Glutamatergic neuron (in vitro differentiated cells): ENCODE results near the gene TCEAL9. TPM values are rescaled to one million over a fixed set of nuclear protein-coding genes. Genes with fewer than 3 reads are reported as not detected.
"Not testable (repeated sequence)": the region's sequence is repeated elsewhere in the genome, so short reads cannot be mapped to it uniquely, and the experiment has no call there.

ENCODE experiments used
- DNase-seq: peaks from one replicate; pipeline ENCODE4 v3.0.0; 2022
- H3K27ac Mint-ChIP-seq: one replicate; pipeline ENCODE4 v1.8.0; 2020; ENCODE audit warnings: mild to moderate bottlenecking, mixed read lengths, inconsistent platforms; ENCODE audit not compliant: unreplicated experiment
- H3K27me3 Mint-ChIP-seq: one replicate; pipeline ENCODE4 v1.8.0; 2020; ENCODE audit warnings: mild to moderate bottlenecking, moderate library complexity, mixed read lengths, inconsistent platforms; ENCODE audit not compliant: unreplicated experiment
- H3K36me3 Mint-ChIP-seq: one replicate; pipeline ENCODE4 v1.8.0; 2020; ENCODE audit warnings: mild to moderate bottlenecking, mixed read lengths, inconsistent platforms; ENCODE audit not compliant: unreplicated experiment
- H3K4me1 Mint-ChIP-seq: one replicate; pipeline ENCODE4 v1.8.0; 2020; ENCODE audit warnings: mild to moderate bottlenecking, low read depth, mixed read lengths, inconsistent platforms; ENCODE audit not compliant: unreplicated experiment
- H3K4me3 Mint-ChIP-seq: one replicate; pipeline ENCODE4 v1.8.0; 2020; ENCODE audit warnings: mild to moderate bottlenecking, mixed read lengths, inconsistent platforms; ENCODE audit not compliant: unreplicated experiment
- H3K9me3 Mint-ChIP-seq: one replicate; pipeline ENCODE4 v1.8.0; 2020; ENCODE audit warnings: mild to moderate bottlenecking, moderate library complexity, mixed read lengths, inconsistent platforms; ENCODE audit not compliant: unreplicated experiment
- total RNA-seq: library from RNA; stranded (reverse); fragmentation: NEBNext Ultra II Directional; extraction: Animal tissue kit (Norgen Biotek cat#: 25700); gene quantifications from one replicate; pipeline ENCODE4 v1.2.1, GENCODE V29; 2021; ENCODE audit not compliant: unreplicated experiment
- TF ChIP-seq, protein P1 (sequence below): fragments of 200-600 bp; sonication (generic); IDR thresholded peaks from one replicate; pipeline ENCODE4 v1.5.0; 2021; ENCODE audit not compliant: partially characterized antibody, unreplicated experiment

The TCEAL9 gene
- total RNA-seq, 1 donor from 2014 or later = 27.0 TPM

DNA sequence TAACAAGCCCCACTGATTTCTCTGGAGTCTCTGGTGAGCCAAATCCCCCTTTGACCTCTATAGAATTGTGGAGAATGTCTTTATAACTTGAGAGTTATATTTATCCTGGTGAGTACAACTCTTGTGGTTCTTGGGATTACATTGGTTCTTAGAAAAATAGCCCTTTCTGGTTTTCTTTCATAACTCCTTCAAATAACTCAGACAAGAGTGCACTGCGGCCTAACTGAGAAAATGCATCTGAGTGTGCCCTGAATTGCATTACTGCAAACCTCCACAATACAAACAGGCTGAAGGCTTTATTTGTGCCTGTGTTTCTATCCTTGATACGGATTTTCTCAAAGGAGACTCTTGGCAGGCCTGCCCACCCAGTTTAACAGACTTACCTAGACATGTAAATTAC, 22.7 kb downstream of the TCEAL9 start:
- H3K27ac Mint-ChIP-seq = no peak overlapping the region
- TF ChIP-seq, protein P1, sequence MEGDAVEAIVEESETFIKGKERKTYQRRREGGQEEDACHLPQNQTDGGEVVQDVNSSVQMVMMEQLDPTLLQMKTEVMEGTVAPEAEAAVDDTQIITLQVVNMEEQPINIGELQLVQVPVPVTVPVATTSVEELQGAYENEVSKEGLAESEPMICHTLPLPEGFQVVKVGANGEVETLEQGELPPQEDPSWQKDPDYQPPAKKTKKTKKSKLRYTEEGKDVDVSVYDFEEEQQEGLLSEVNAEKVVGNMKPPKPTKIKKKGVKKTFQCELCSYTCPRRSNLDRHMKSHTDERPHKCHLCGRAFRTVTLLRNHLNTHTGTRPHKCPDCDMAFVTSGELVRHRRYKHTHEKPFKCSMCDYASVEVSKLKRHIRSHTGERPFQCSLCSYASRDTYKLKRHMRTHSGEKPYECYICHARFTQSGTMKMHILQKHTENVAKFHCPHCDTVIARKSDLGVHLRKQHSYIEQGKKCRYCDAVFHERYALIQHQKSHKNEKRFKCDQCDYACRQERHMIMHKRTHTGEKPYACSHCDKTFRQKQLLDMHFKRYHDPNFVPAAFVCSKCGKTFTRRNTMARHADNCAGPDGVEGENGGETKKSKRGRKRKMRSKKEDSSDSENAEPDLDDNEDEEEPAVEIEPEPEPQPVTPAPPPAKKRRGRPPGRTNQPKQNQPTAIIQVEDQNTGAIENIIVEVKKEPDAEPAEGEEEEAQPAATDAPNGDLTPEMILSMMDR = no peak
- H3K9me3 Mint-ChIP-seq = no peaks in the 10 kb centered on the region
- DNase-seq = no peak
- H3K4me1 Mint-ChIP-seq = no peaks in the 10 kb centered on the region
- H3K4me3 Mint-ChIP-seq = peak overlapping the region; percentile 46
- H3K27me3 Mint-ChIP-seq = peaks cover 3% of the 10 kb centered on the region
- H3K36me3 Mint-ChIP-seq = no peaks in the 10 kb centered on the region

DNA sequence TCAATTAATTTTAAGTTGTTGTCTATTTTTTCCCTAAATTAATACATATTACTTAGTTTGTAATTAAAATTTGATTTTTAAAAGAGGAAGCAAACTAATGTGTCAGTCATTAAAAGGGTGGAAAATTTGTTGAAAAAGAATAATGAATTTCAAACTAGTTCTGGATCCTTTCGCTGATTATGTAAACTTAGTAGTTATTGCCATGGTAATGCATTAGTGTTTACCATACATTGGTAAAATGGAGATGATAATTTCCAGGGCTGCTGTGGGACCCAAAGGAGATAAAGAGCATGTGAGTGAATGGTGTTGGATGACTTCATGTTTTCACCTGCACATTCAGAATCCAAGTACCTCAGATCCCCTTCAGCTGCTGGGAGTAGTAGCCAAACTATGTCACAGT, 26.6 kb downstream of the TCEAL9 start:
- no peaks in the 10 kb centered on the region for H3K4me1 Mint-ChIP-seq

DNA sequence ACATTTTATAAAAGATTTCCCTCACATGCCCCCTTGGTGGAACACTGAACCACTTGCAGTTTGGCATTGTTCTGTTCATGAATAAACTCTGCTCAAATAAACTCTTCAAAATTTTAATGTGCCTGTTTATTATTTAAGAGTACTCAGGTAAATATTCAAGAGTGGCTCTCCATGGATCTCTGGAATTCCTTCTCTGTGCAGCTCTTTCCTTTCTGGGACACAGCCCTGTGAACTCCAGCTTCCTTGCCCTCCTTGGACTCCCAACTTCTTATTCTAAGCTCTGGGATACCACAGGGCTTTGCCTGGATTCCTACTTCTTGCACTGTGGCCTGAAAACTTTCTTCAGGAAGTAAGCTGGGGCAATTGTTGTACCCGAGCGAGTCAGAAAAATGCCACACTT, 28.4 kb downstream of the TCEAL9 start:
- no peaks in the 10 kb centered on the region for H3K4me1 Mint-ChIP-seq
- H3K27ac Mint-ChIP-seq = no peak overlapping the region
- TF ChIP-seq, protein P1 = no peak
- no peak for DNase-seq
- H3K36me3 Mint-ChIP-seq = no peaks in the 10 kb centered on the region
- H3K9me3 Mint-ChIP-seq = no peaks in the 10 kb centered on the region
- H3K4me3 Mint-ChIP-seq = no peak overlapping the region
- no peaks in the 10 kb centered on the region for H3K27me3 Mint-ChIP-seq

More for the DNA sequence above, 26.6 kb downstream of the TCEAL9 start:
- DNase-seq = no peak
- Mint-ChIP-seq H3K9me3 (no peaks in the 10 kb centered on the region), H3K4me3 (no peak overlapping the region), H3K27ac (no peak overlapping the region), H3K36me3 (no peaks in the 10 kb centered on the region), H3K27me3 (no peaks in the 10 kb centered on the region)
- TF ChIP-seq, protein P1 = no peak

DNA sequence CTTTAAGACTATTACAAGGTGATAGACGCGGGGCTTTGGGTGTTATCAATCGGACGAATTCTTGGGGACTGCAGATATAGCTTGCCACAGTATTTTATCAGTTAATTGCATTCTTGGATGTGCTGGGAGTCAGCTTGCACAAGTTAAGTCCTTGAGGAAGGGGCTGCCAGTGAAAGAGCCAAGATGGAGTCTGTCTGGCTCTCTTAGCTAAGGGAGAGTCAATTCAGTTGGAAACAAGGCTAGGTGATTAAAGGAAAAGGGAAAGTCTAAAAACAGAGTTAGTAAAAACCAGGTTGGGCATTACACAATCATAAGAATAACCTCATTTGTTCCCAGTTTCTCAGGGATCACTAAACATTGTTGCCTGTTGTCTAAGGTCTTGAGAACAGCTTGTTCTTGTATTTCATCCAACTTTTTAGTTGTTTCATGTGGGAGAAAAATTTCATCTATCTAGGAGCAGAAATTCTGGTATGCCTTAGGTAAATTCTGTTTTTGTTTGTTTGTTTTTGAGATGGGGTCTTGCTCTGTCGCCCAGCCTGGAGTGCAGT, 29.1 kb downstream of the TCEAL9 start:
- H3K27ac Mint-ChIP-seq, H3K9me3 Mint-ChIP-seq, H3K4me3 Mint-ChIP-seq: not testable (repeated sequence)

DNA sequence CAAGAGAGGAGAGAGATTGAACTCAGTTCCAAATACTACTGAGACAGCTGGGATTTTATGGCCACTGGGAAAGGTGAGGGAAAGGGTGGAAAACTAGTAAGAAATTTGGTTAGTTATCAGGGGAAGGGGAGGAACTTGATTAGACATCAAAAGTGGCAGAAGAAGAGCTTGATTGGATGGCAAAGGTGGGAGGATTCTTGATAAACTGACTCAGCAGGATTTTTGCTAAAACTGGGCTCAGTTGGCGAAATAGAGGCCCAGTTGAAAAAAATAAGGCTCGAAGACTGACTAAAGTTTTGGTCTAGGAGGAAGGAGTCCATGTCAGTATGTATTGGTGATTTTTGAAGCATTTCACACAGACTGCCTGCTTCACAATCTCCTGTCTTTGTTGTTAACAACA, 30.0 kb downstream of the TCEAL9 start:
- no peaks in the 10 kb centered on the region for H3K9me3 Mint-ChIP-seq
- no peaks in the 10 kb centered on the region for H3K27me3 Mint-ChIP-seq
- DNase-seq = no peak
- TF ChIP-seq, protein P1 = no peak
- H3K4me3 Mint-ChIP-seq = no peak overlapping the region
- no peaks in the 10 kb centered on the region for H3K36me3 Mint-ChIP-seq
- H3K4me1 Mint-ChIP-seq = no peaks in the 10 kb centered on the region
- H3K27ac Mint-ChIP-seq = no peak overlapping the region

More for the DNA sequence above, 29.1 kb downstream of the TCEAL9 start:
- not testable (repeated sequence) for H3K4me1 Mint-ChIP-seq, H3K36me3 Mint-ChIP-seq, DNase-seq, H3K27me3 Mint-ChIP-seq
